Measurements from ENCODE around the gene SUGCT. TPM values are rescaled to one million over a fixed set of nuclear protein-coding genes. Genes with fewer than 3 reads are reported as not detected.

SUGCT gene
- total RNA-seq, 1 experiment from 2014 or later, result 9.9 TPM

DNA sequence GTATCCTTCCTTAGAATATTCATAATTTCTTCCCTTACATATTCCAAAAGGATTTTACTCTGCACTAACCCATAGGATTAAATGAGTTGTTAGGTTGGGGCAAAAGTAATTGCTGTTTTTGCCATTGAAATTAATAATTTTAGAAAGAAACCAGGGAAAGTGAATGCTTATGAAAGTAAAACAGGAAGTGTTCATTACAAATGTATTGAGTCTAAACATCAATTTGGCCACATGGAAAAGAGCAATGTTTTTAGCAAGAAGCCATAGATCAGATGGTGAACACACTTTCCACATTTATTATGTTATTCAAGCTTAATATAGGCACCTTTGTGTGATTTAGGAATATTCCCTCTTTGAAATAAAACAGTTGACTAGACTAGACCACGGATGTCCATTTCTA lies 102.9 kb downstream of the SUGCT start:
- intact Hi-C loops (cut with micrococcal nuclease; ENCODE audit: unreplicated experiment), result loop anchor here (10.0 kb wide), 1 partner anchor 367 kb away; no protein-coding TSS in a partner anchor
- TF ChIP-seq, protein P1, sequence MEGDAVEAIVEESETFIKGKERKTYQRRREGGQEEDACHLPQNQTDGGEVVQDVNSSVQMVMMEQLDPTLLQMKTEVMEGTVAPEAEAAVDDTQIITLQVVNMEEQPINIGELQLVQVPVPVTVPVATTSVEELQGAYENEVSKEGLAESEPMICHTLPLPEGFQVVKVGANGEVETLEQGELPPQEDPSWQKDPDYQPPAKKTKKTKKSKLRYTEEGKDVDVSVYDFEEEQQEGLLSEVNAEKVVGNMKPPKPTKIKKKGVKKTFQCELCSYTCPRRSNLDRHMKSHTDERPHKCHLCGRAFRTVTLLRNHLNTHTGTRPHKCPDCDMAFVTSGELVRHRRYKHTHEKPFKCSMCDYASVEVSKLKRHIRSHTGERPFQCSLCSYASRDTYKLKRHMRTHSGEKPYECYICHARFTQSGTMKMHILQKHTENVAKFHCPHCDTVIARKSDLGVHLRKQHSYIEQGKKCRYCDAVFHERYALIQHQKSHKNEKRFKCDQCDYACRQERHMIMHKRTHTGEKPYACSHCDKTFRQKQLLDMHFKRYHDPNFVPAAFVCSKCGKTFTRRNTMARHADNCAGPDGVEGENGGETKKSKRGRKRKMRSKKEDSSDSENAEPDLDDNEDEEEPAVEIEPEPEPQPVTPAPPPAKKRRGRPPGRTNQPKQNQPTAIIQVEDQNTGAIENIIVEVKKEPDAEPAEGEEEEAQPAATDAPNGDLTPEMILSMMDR (IDR thresholded peaks at IDR 0.05; ENCODE audit: insufficient read depth in 1 of 2, low read depth in 1 of 2, low read length in 1 of 2, severe bottlenecking in 1 of 2, unreplicated experiment in 1 of 2), result no peak
- no TSS peak for BruUV-seq (replicated peaks)
- ChIA-PET POLR2A (no interaction called here), CTCF (no interaction called here)
- no peaks in the 10 kb centered on the region for H3K9me3 Mint-ChIP-seq (ENCODE audit: unreplicated experiment)
- H3K27ac Mint-ChIP-seq (ENCODE audit: unreplicated experiment), result no peak overlapping the region
- Histone ChIP-seq H3K27me3 (replicated peaks; ENCODE audit: control insufficient read depth, insufficient read depth, low read length) (no peaks in the 10 kb centered on the region), H3K9me3 (no peaks in the 10 kb centered on the region), H3K36me3 (ENCODE audit: control insufficient read depth, insufficient read depth, low read length) (no peaks in the 10 kb centered on the region), H3K4me1 (peaks cover 5% of the 10 kb centered on the region), H3K4me3 (ENCODE audit: low read depth, low read length) (no peak overlapping the region)
- no peak for DNase-seq
- H3K27me3 Mint-ChIP-seq (ENCODE audit: insufficient read depth, unreplicated experiment), result no peaks in the 10 kb centered on the region
- H3K4me1 Mint-ChIP-seq (ENCODE audit: low read depth, unreplicated experiment), result peaks cover 17% of the 10 kb centered on the region
- no peak overlapping the region for H3K4me3 Mint-ChIP-seq (ENCODE audit: unreplicated experiment)
- no peaks in the 10 kb centered on the region for H3K36me3 Mint-ChIP-seq (ENCODE audit: insufficient read depth, unreplicated experiment)

DNA sequence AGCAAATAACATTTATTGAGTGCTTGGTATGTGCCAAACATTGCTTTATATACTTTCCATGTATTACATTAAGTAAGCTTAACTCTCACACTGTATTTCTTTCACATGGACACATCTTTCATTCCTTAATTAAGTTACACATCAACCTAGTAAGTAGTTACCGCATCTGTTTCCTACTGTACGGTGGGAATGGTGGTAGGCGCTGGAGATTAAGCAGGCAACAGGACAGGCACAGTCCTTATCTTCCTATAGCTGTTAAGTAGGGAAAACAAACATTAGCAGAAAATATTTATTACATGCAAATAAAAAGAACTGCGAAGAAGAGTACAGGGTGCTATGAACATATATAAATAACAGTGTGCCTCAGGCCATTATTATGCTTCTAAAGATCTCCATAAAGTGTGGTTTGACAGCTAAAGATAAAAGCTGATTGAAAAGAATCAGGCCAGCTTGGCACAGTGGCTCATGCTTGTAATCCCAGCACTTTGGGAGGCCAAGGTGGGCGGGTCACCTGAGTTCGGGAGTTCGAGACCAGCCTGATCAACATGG lies 105.0 kb downstream of the SUGCT start:
- Mint-ChIP-seq H3K27me3 (ENCODE audit: insufficient read depth, unreplicated experiment) (no peaks in the 10 kb centered on the region), H3K9me3 (ENCODE audit: unreplicated experiment) (no peaks in the 10 kb centered on the region), H3K4me1 (ENCODE audit: low read depth, unreplicated experiment) (peaks cover 17% of the 10 kb centered on the region), H3K27ac (ENCODE audit: unreplicated experiment) (no peak overlapping the region), H3K4me3 (ENCODE audit: unreplicated experiment) (no peak overlapping the region), H3K36me3 (ENCODE audit: insufficient read depth, unreplicated experiment) (no peaks in the 10 kb centered on the region)
- CTCF ChIA-PET, result interaction anchor here (0.5 kb wide), 1 partner anchor 119 kb away, joined by 3 read pairs; no protein-coding TSS in a partner anchor
- Histone ChIP-seq H3K4me1 (peaks cover 5% of the 10 kb centered on the region), H3K27me3 (replicated peaks; ENCODE audit: control insufficient read depth, insufficient read depth, low read length) (no peaks in the 10 kb centered on the region), H3K4me3 (ENCODE audit: low read depth, low read length) (no peak overlapping the region), H3K36me3 (ENCODE audit: control insufficient read depth, insufficient read depth, low read length) (no peaks in the 10 kb centered on the region), H3K9me3 (no peaks in the 10 kb centered on the region)
- TF ChIP-seq, protein P1 (IDR thresholded peaks at IDR 0.05; ENCODE audit: insufficient read depth in 1 of 2, low read depth in 1 of 2, low read length in 1 of 2, severe bottlenecking in 1 of 2, unreplicated experiment in 1 of 2), result no peak
- POLR2A ChIA-PET, result no interaction called here
- intact Hi-C loops (cut with micrococcal nuclease; ENCODE audit: unreplicated experiment), result loop anchor here (10.0 kb wide), 1 partner anchor 365 kb away; no protein-coding TSS in a partner anchor
- BruUV-seq (replicated peaks), result no TSS peak
- DNase-seq, result peak in 1 of 2 experiments; percentile 12

DNA sequence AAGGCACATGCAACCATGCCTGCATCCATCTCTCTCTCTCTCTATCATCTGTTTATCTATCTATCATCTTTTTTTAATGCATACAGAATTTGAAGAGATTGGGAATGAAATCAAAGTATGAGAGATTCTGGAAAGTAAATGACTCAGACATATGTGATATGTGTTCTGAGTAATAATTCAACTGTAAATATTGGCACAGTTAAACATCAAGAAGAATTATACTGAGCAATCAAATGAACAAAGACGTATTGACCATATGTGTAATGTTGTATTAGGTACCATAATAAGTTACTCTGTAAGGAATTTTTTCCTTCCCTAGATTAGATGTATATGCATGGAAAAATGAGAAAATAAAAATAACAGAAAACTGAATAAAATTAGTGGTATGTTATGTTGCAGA lies 108.3 kb downstream of the SUGCT start:
- H3K27me3 ChIP-seq (replicated peaks; ENCODE audit: control insufficient read depth, insufficient read depth, low read length), result no peaks in the 10 kb centered on the region
- peaks cover 5% of the 10 kb centered on the region for H3K4me1 ChIP-seq
- BruUV-seq (replicated peaks), result no TSS peak
- CTCF ChIA-PET, result no interaction called here
- no peaks in the 10 kb centered on the region for H3K36me3 ChIP-seq (ENCODE audit: control insufficient read depth, insufficient read depth, low read length)
- TF ChIP-seq, protein P1 (IDR thresholded peaks at IDR 0.05; ENCODE audit: insufficient read depth in 1 of 2, low read depth in 1 of 2, low read length in 1 of 2, severe bottlenecking in 1 of 2, unreplicated experiment in 1 of 2), result no peak
- Mint-ChIP-seq H3K27ac (ENCODE audit: unreplicated experiment) (no peak overlapping the region), H3K4me3 (ENCODE audit: unreplicated experiment) (no peak overlapping the region), H3K27me3 (ENCODE audit: insufficient read depth, unreplicated experiment) (no peaks in the 10 kb centered on the region), H3K36me3 (ENCODE audit: insufficient read depth, unreplicated experiment) (no peaks in the 10 kb centered on the region), H3K9me3 (ENCODE audit: unreplicated experiment) (no peaks in the 10 kb centered on the region), H3K4me1 (ENCODE audit: low read depth, unreplicated experiment) (peaks cover 17% of the 10 kb centered on the region)
- POLR2A ChIA-PET, result no interaction called here
- intact Hi-C loops (cut with micrococcal nuclease; ENCODE audit: unreplicated experiment), result no loop called here
- DNase-seq, result no peak
- H3K4me3 ChIP-seq (ENCODE audit: low read depth, low read length), result no peak overlapping the region
- H3K9me3 ChIP-seq, result no peaks in the 10 kb centered on the region
